Measurements from ENCODE around the gene CGB3.

CGB3 gene

GRCh38 chr19:48999481-49000325 lies 24.4 kb downstream of the CGB3 start:
- TF ChIP-seq CTCF (conservative IDR thresholded peaks at IDR 0.05; ENCODE audit: low read depth, low read length), result peak; percentile 87
- no peak overlapping the region for H3K4me3 ChIP-seq (ENCODE audit: low read depth, low read length)
- DNase-seq (ENCODE audit: low read depth), result peak; percentile 87

GRCh38 chr19:48997972-48998371 lies 26.2 kb downstream of the CGB3 start:
- TF ChIP-seq CTCF (conservative IDR thresholded peaks at IDR 0.05; ENCODE audit: low read depth, low read length), result peak; percentile 78
- peak; percentile 75 for DNase-seq (ENCODE audit: low read depth)
- H3K4me3 ChIP-seq (ENCODE audit: low read depth, low read length), result no peak overlapping the region

- no peak for TF ChIP-seq CTCF (conservative IDR thresholded peaks at IDR 0.05; ENCODE audit: low read depth, low read length)
- DNase-seq (ENCODE audit: low read depth), result no peak
- peak overlapping the region; percentile 83 for H3K4me3 ChIP-seq (ENCODE audit: low read depth, low read length)
Measured at GRCh38 chr19:48994035-48994386, 30.1 kb downstream of the CGB3 start.

GRCh38 chr19:48993175-48994034 lies 30.7 kb downstream of the CGB3 start, which contains the start of the genes GYS1 and RUVBL2:
Gene GYS1, minus strand, starts transcription at chr19:48993309. Its CDS starts 197 bp downstream, at chr19:48993112.
Gene RUVBL2, plus strand, starts transcription at chr19:48993887. Its CDS starts 25 bp downstream, at chr19:48993912.
- peak; percentile 100 for DNase-seq (ENCODE audit: low read depth)
- peak; percentile 81 for TF ChIP-seq CTCF (conservative IDR thresholded peaks at IDR 0.05; ENCODE audit: low read depth, low read length)
- peak within 1 kb of the TSS; percentile 87 for H3K4me3 ChIP-seq (ENCODE audit: low read depth, low read length)

GRCh38 chr19:48992581-48993174 lies 31.5 kb downstream of the CGB3 start:
- DNase-seq (ENCODE audit: low read depth), result no peak
- peak overlapping the region; percentile 87 for H3K4me3 ChIP-seq (ENCODE audit: low read depth, low read length)
- peak; percentile 5 for TF ChIP-seq CTCF (conservative IDR thresholded peaks at IDR 0.05; ENCODE audit: low read depth, low read length)

- peak; percentile 91 for DNase-seq (ENCODE audit: low read depth)
- no peak for TF ChIP-seq CTCF (conservative IDR thresholded peaks at IDR 0.05; ENCODE audit: low read depth, low read length)
- peak overlapping the region; percentile 87 for H3K4me3 ChIP-seq (ENCODE audit: low read depth, low read length)
Measured at GRCh38 chr19:48991873-48992580, 32.1 kb downstream of the CGB3 start.

Measured in choroid plexus epithelial cell (primary cell).